Measurements from ENCODE around the gene TBC1D10B. TPM values are rescaled to one million over a fixed set of nuclear protein-coding genes. Genes with fewer than 3 reads are reported as not detected.

Gene TBC1D10B
- total and polyA plus RNA-seq, 9 of the 15 experiments (the other 6 are each of a cell fraction or from before 2014, with no cell fraction given), result 2.2 to 55.4 (median 17.5) TPM

- TF ChIP-seq CHD7 (IDR thresholded peaks at IDR 0.05; ENCODE audit: low read depth, low read length) (no peak), KAT7 (CRISPR knock-in tag; IDR thresholded peaks at IDR 0.05; ENCODE audit: borderline replicate concordance) (no peak; the same call in 1 of the 2 replicates), TRIM28 (IDR thresholded peaks at IDR 0.05) (peak; percentile 69), POLR2B (IDR thresholded peaks at IDR 0.05; ENCODE audit: low read depth, partially characterized antibody) (no peak), BRD4 (IDR thresholded peaks at IDR 0.05) (peak; percentile 91), ATF3 (IDR thresholded peaks at IDR 0.05) (0 out of 2 replicates have a peak, but pooled peaks have one; percentile 30), ATF3 (CRISPR knock-in tag; conservative IDR thresholded peaks at IDR 0.05) (no peak; the same call in 1 of the 2 replicates), CXXC5 (CRISPR knock-in tag; IDR thresholded peaks at IDR 0.05) (peak; percentile 65), ZSCAN29 (IDR thresholded peaks at IDR 0.05) (peak; percentile 28; the same call in 1 of the 2 replicates), HNRNPLL (IDR thresholded peaks at IDR 0.05; ENCODE audit: low read depth, low read length, poor library complexity, severe bottlenecking) (peak; percentile 27), NFIC (IDR thresholded peaks at IDR 0.05) (no peak; the same call in 1 of the 2 replicates), POLR2H (tag; IDR thresholded peaks at IDR 0.05; ENCODE audit: low read depth) (peak; percentile 90), C11orf30 (IDR thresholded peaks at IDR 0.05; ENCODE audit: low read depth) (peak; percentile 71; the same call in 1 of the 2 replicates), ETV5 (CRISPR knock-in tag; IDR thresholded peaks at IDR 0.05; ENCODE audit: low read depth) (peak; percentile 87)
These were observed 7.5 kb upstream of the TBC1D10B start (continued) for GRCh38 chr16:30377812-30378235.

Data from K562 (cell line).